Ovary (tissue), 3 donors: Measurements from ENCODE around the gene KLK4.

Experiments
- CTCF ChIP-seq, 3 donors: fragments of 450-650 bp in 2 of 3; fragments of 200-600 bp in 1 of 3; IDR thresholded peaks; one replicate each; pipeline versions ENCODE4 v1.5.1 to v1.8.0; 2016 to 2022; ENCODE audit warnings: antibody characterized with exemption in 3 of 3, mild to moderate bottlenecking in 1 of 3
- POLR2A ChIP-seq: fragments of 450-650 bp; IDR thresholded peaks from one replicate; pipeline ENCODE4 v1.6.1; 2017; ENCODE audit warnings: antibody characterized with exemption, mild to moderate bottlenecking, moderate library complexity
- donor health status: DM: no; HTN: no; CAD: no.

- TF ChIP-seq CTCF (IDR thresholded peaks at IDR 0.05), result no peak
- TF ChIP-seq POLR2A, result no peak
Measured at GRCh38 chr19:50902640-50903039, 8.6 kb downstream of the KLK4 start.
